ENCODE measurements around the gene CCDC86.

Gene CCDC86

GRCh38 chr11:60870733-60871377, 28.9 kb downstream of the CCDC86 start:
- no peak for DNase-seq

GRCh38 chr11:60871378-60872061, 29.6 kb downstream of the CCDC86 start:
- DNase-seq = no peak

- DNase-seq = no peak
Measured at GRCh38 chr11:60872124-60872960, 30.4 kb downstream of the CCDC86 start.

GRCh38 chr11:60872961-60873524, 31.1 kb downstream of the CCDC86 start:
- no peak for DNase-seq

- DNase-seq = no peak
Measured at GRCh38 chr11:60873533-60873932, 31.6 kb downstream of the CCDC86 start.

GRCh38 chr11:60874421-60875365, 32.8 kb downstream of the CCDC86 start:
- no peak for DNase-seq

- no peak for DNase-seq
Measured at GRCh38 chr11:60875366-60876167, 33.7 kb downstream of the CCDC86 start.

GRCh38 chr11:60876168-60876485, 34.2 kb downstream of the CCDC86 start:
- DNase-seq = no peak

- DNase-seq = no peak
Measured at GRCh38 chr11:60878245-60879101, 36.6 kb downstream of the CCDC86 start.

- DNase-seq = no peak
Measured at GRCh38 chr11:60879104-60879503, 37.2 kb downstream of the CCDC86 start.

GRCh38 chr11:60879971-60880588, 38.2 kb downstream of the CCDC86 start:
- DNase-seq = no peak

- no peak for DNase-seq
Measured at GRCh38 chr11:60880643-60881282, 38.9 kb downstream of the CCDC86 start.

- no peak for DNase-seq
Measured at GRCh38 chr11:60887556-60887955, 45.6 kb downstream of the CCDC86 start.

GRCh38 chr11:60889869-60890311, 48.0 kb downstream of the CCDC86 start:
- DNase-seq = no peak

GRCh38 chr11:60890696-60891095, 48.8 kb downstream of the CCDC86 start:
- DNase-seq = no peak

GRCh38 chr11:60891103-60891741, 49.3 kb downstream of the CCDC86 start:
- no peak for DNase-seq

GRCh38 chr11:60895687-60896086, 53.8 kb downstream of the CCDC86 start:
- no peak for DNase-seq

- no peak for DNase-seq
Measured at GRCh38 chr11:60897496-60897895, 55.6 kb downstream of the CCDC86 start.

Measured in NK-92 treated with Interleukin-12 subunit alpha and Interleukin-12 subunit beta, amount 100 ng/mL, for 24 hours (cell line).